ENCODE results near the gene PARD3B.

DNA sequence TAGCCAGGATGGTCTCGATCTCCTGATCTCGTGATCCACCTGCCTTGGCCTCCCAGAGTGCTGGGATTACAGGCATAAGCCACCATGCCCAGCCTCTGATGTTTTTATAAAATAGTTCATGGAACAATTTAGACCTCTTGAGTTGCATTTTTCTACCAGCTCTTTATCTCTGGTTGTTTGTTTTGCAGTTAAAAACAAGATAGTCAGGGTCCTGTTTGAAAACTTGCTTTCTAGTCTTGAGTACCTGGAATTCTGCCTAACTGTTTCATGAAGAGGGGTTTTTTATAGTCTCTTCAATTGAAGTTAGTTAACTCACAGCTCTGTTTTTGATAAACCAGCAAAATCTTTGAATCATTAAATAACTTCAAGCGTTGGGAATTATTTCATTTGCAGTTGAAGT, 244.8 kb downstream of the PARD3B start:
- TF ChIP-seq, protein P1, sequence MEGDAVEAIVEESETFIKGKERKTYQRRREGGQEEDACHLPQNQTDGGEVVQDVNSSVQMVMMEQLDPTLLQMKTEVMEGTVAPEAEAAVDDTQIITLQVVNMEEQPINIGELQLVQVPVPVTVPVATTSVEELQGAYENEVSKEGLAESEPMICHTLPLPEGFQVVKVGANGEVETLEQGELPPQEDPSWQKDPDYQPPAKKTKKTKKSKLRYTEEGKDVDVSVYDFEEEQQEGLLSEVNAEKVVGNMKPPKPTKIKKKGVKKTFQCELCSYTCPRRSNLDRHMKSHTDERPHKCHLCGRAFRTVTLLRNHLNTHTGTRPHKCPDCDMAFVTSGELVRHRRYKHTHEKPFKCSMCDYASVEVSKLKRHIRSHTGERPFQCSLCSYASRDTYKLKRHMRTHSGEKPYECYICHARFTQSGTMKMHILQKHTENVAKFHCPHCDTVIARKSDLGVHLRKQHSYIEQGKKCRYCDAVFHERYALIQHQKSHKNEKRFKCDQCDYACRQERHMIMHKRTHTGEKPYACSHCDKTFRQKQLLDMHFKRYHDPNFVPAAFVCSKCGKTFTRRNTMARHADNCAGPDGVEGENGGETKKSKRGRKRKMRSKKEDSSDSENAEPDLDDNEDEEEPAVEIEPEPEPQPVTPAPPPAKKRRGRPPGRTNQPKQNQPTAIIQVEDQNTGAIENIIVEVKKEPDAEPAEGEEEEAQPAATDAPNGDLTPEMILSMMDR (IDR thresholded peaks at IDR 0.05; ENCODE audit: borderline replicate concordance, extremely low read depth, low read length, poor library complexity, severe bottlenecking): no peak
- no peak for TF ChIP-seq EZH2 (IDR thresholded peaks at IDR 0.05; ENCODE audit: borderline replicate concordance, low read depth, low read length, severe bottlenecking)

Data from DND-41 (cell line).